DOHH2 (cell line): Measurements from ENCODE around the gene EIF2B2.

Experiments
- H3F3A ChIP-seq: fragments of 200-600 bp; sonication (generic), shearing (Covaris generic); 2 replicates; pipeline ENCODE4 v1.6.0; 2016; ENCODE audit warnings: antibody characterized with exemption, mild to moderate bottlenecking; ENCODE audit not compliant: control insufficient read depth, insufficient read depth
- H3K27ac ChIP-seq: fragments of 200-600 bp; sonication (generic); 2 replicates; pipeline ENCODE4 v1.5.1; 2014; ENCODE audit warnings: low read depth, mild to moderate bottlenecking, low read length, moderate library complexity
- H3K27me3 ChIP-seq: fragments of 200-600 bp; sonication (generic); 2 replicates; pipeline ENCODE4 v1.6.1; 2014; ENCODE audit warnings: mild to moderate bottlenecking, low read length, mixed read lengths; ENCODE audit not compliant: control insufficient read depth
- H3K36me3 ChIP-seq: fragments of 200-600 bp; sonication (generic); 2 replicates; pipeline ENCODE4 v1.6.1; 2014; ENCODE audit warnings: mild to moderate bottlenecking, low read length, moderate library complexity, mixed read lengths; ENCODE audit not compliant: control insufficient read depth
- H3K4me1 ChIP-seq: fragments of 200-600 bp; sonication (generic); 2 replicates; pipeline ENCODE4 v1.6.1; 2014; ENCODE audit warnings: mild to moderate bottlenecking, low read length, mixed read lengths; ENCODE audit not compliant: control insufficient read depth
- H3K4me2 ChIP-seq: fragments of 200-600 bp; sonication (generic); 2 replicates; pipeline ENCODE4 v1.6.0; 2014; ENCODE audit warnings: mild to moderate bottlenecking, low read length, moderate library complexity
- H3K4me3 ChIP-seq: fragments of 200-600 bp; sonication (generic); 2 replicates; pipeline ENCODE4 v1.5.1; 2014; ENCODE audit warnings: mild to moderate bottlenecking, low read length, mixed read lengths
- H3K79me2 ChIP-seq: fragments of 200-600 bp; sonication (generic); 2 replicates; pipeline ENCODE4 v1.6.1; 2014; ENCODE audit warnings: mild to moderate bottlenecking, low read length, mixed read lengths; ENCODE audit not compliant: control insufficient read depth
- H3K9me2 ChIP-seq: fragments of 200-600 bp; sonication (generic); replicated peaks from 2 replicates; pipeline ENCODE4 v1.6.1; 2014; ENCODE audit warnings: mild to moderate bottlenecking, low read length, mixed read lengths; ENCODE audit not compliant: control insufficient read depth
- H3K9me3 ChIP-seq: fragments of 200-600 bp; sonication (generic); 2 replicates; pipeline ENCODE4 v1.6.1; 2014; ENCODE audit warnings: antibody characterized with exemption, low read length, mixed read lengths; ENCODE audit not compliant: control insufficient read depth, insufficient read depth
- H4K20me1 ChIP-seq: fragments of 200-600 bp; sonication (generic); 2 replicates; pipeline ENCODE4 v1.6.0; 2014; ENCODE audit warnings: low read depth, mild to moderate bottlenecking, antibody characterized with exemption, low read length, moderate library complexity; ENCODE audit not compliant: control insufficient read depth, insufficient read depth
- CTCF ChIP-seq: fragments of 200-600 bp; sonication (generic); IDR thresholded peaks from one replicate; pipeline ENCODE4 v1.5.1; 2014; ENCODE audit warnings: antibody characterized with exemption, mild to moderate bottlenecking, low read depth, low read length; ENCODE audit not compliant: poor library complexity, severe bottlenecking
- EZH2phosphoT487 ChIP-seq: fragments of 200-600 bp; sonication (generic); IDR thresholded peaks from 2 replicates; pipeline ENCODE4 v1.6.1; 2017; ENCODE audit warnings: borderline replicate concordance, mild to moderate bottlenecking, antibody characterized with exemption, low read length, moderate library complexity, mixed read lengths

Gene EIF2B2

GRCh38 chr14:74965486-74966153 is 37.1 kb upstream of the EIF2B2 start:
- Histone ChIP-seq H4K20me1 (no peaks in the 10 kb centered on the region), H3K4me1 (peaks cover 15% of the 10 kb centered on the region), H3K9me2 (no peaks in the 10 kb centered on the region), H3K4me2 (no peak overlapping the region), H3K27ac (no peak overlapping the region), H3K4me3 (no peak overlapping the region), H3K27me3 (peaks cover 10% of the 10 kb centered on the region; the same call in 1 of the 2 replicates), H3K79me2 (no peaks in the 10 kb centered on the region), H3F3A (no peaks in the 10 kb centered on the region), H3K36me3 (no peaks in the 10 kb centered on the region), H3K9me3 (no peaks in the 10 kb centered on the region)
- TF ChIP-seq CTCF (no peak), EZH2phosphoT487 (no peak)

- TF ChIP-seq CTCF = no peak
- TF ChIP-seq EZH2phosphoT487 = no peak
- Histone ChIP-seq H3K4me1 (peaks cover 8% of the 10 kb centered on the region), H3K4me3 (no peak overlapping the region), H4K20me1 (no peaks in the 10 kb centered on the region), H3K27me3 (peaks cover 11% of the 10 kb centered on the region; the same call in 1 of the 2 replicates), H3K9me2 (no peaks in the 10 kb centered on the region), H3F3A (no peaks in the 10 kb centered on the region), H3K79me2 (no peaks in the 10 kb centered on the region), H3K27ac (no peak overlapping the region), H3K9me3 (no peaks in the 10 kb centered on the region), H3K4me2 (no peak overlapping the region), H3K36me3 (no peaks in the 10 kb centered on the region)
These were observed 33.9 kb upstream of the EIF2B2 start for GRCh38 chr14:74968811-74969210.

GRCh38 chr14:74973003-74973653 is 29.6 kb upstream of the EIF2B2 start:
- H3K9me3 ChIP-seq = no peaks in the 10 kb centered on the region
- no peak overlapping the region for H3K4me2 ChIP-seq
- TF ChIP-seq CTCF (no peak), EZH2phosphoT487 (no peak)
- no peaks in the 10 kb centered on the region for H4K20me1 ChIP-seq
- H3F3A ChIP-seq = no peaks in the 10 kb centered on the region
- H3K27me3 ChIP-seq = peaks cover 6% of the 10 kb centered on the region; the same call in 1 of the 2 replicates
- no peaks in the 10 kb centered on the region for H3K9me2 ChIP-seq
- H3K4me1 ChIP-seq = peaks cover 8% of the 10 kb centered on the region
- H3K79me2 ChIP-seq = no peaks in the 10 kb centered on the region
- H3K27ac ChIP-seq = no peak overlapping the region
- H3K36me3 ChIP-seq = no peaks in the 10 kb centered on the region
- H3K4me3 ChIP-seq = no peak overlapping the region
